Muscle of arm (tissue), 12 donors: Measurements from ENCODE around the gene HGD. TPM values are rescaled to one million over a fixed set of nuclear protein-coding genes. Genes with fewer than 3 reads are reported as not detected.

ENCODE experiments used
- DNase-seq: peaks from one replicate; pipeline ENCODE4 v3.0.0-alpha.2; 2013
- polyA plus RNA-seq, 12 donors: library from polyadenylated mRNA; unstranded; fragments of 120-200 nt; gene quantifications; one replicate each; pipeline ENCODE4 v1.2.1, GENCODE V29; 2013; ENCODE audit not compliant: insufficient read length in 12 of 12

The HGD gene
- polyA plus RNA-seq, 12 donors = 0.09 to 1.4 (median 0.41) TPM; not detected in 3

- no peak for DNase-seq
Measured at GRCh38 chr3:120595788-120596115, 86.3 kb downstream of the HGD start.

GRCh38 chr3:120587332-120587975 is 94.6 kb downstream of the HGD start:
- no peak for DNase-seq

Other genes starting within 250 kb of the HGD start
- 1,000 to 10,000 TPM in 1 of 12 donors, 100 to 1,000 TPM in 11; 227 to 1,478 (median 662) TPM for gene FSTL1, start 231.2 kb downstream of the HGD start, polyA plus RNA-seq
- 100 to 1,000 TPM in 11 of 12 donors, not detected in 1; 141 to 183 (median 166) TPM for gene NDUFB4, start 85.9 kb downstream of the HGD start, polyA plus RNA-seq
- 10 to 100 TPM in 11 of 12 donors, not detected in 1; 15.3 to 32.1 (median 19.8) TPM for gene RABL3, start 60.3 kb upstream of the HGD start, polyA plus RNA-seq
- gene GTF2E1, start 60.5 kb upstream of the HGD start, polyA plus RNA-seq = 10 to 100 TPM in 11 of 12 donors, not detected in 1; 10.0 to 28.7 (median 11.7) TPM
- under 1 TPM in 5 of 12 donors, not detected in 7; 0.03 to 0.18 (median 0.05) TPM for gene STXBP5L, start 226.0 kb upstream of the HGD start, polyA plus RNA-seq